Measurements from ENCODE around the gene OR2T35. TPM values are rescaled to one million over a fixed set of nuclear protein-coding genes. Genes with fewer than 3 reads are reported as not detected.

The OR2T35 gene
- total RNA-seq, 2 donors from 2014 or later = not detected

DNA sequence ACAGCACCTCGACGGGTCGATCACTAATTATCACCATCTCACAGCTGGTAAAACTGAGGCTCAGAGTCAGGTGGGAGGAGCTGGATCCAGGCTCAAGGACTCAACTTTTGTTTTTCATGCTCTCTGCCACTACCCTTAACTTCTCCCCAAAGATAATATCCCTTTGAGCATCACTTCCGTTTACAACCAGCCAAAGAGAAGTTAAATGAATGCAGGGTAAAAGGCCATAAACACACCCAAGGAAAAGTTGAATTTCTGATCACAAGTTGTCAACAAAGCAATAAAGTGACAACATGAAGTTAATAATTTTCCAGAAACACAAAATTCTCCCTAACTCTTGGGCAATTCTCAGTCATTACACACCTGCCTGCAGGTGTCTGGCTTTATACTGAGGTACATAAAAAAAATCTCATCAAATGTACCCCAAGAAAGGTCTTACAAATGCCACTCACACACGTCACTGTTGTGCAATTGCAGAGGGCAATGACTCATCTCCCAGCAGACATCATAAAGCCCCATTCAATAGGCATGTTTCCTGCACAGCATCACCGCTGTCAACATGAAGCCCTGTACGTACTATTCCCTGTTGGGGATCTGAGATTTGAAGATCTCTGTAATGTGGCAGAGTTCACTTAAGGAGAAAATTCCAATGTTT is 13.6 kb downstream of the OR2T35 start:
- TF ChIP-seq POLR2A (IDR thresholded peaks at IDR 0.05) (no peak), POLR2AphosphoS5 (IDR thresholded peaks at IDR 0.05) (no peak), CTCF (IDR thresholded peaks at IDR 0.05) (no peak)
- no peaks in the 10 kb centered on the region for H3K4me1 ChIP-seq (replicated peaks)
- intact Hi-C loops (cut with DNase I) = no loop called here

DNA sequence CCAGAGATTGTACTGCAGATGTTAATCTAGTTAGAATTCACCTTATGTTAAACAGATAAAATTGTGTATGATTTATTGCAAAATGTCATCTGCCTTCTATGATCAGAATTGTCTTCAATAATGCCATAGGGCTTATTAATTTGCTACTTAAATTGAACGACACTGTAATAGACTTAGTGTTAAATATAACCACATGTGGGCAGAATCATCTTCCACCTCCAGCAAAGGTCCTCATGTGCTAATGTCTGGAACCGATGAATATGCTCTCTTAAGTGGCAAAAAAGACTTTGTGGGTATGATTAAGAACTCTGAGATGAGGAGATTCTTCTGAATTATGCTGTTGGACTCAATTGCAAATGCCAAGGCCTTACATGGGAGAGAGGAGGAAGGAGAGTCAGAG is 14.5 kb downstream of the OR2T35 start:
- H3K4me1 ChIP-seq (replicated peaks) = no peaks in the 10 kb centered on the region
- intact Hi-C loops (cut with DNase I) = no loop called here
- no peaks in the 10 kb centered on the region for H3K36me3 ChIP-seq
- no peaks in the 10 kb centered on the region for H3K27me3 ChIP-seq (replicated peaks; ENCODE audit: insufficient read depth)
- H3K27ac ChIP-seq = no peak overlapping the region
- no peak for TF ChIP-seq CTCF (IDR thresholded peaks at IDR 0.05)
- no peak for TF ChIP-seq POLR2A (IDR thresholded peaks at IDR 0.05)
- no peak for TF ChIP-seq POLR2AphosphoS5 (IDR thresholded peaks at IDR 0.05)
- H3K4me3 ChIP-seq = no peak overlapping the region
- WGBS = 80% methylated on average over 2 of the region's 2 CpGs
- H3K9me3 ChIP-seq = no peaks in the 10 kb centered on the region
- DNase-seq (ENCODE audit: low spot score) = no peak

More for the DNA sequence above, 13.6 kb downstream of the OR2T35 start:
- Histone ChIP-seq H3K27ac (no peak overlapping the region), H3K27me3 (replicated peaks; ENCODE audit: insufficient read depth) (no peaks in the 10 kb centered on the region), H3K4me3 (no peak overlapping the region), H3K36me3 (no peaks in the 10 kb centered on the region), H3K9me3 (no peaks in the 10 kb centered on the region)
- no peak for DNase-seq (ENCODE audit: low spot score)
- WGBS = 78% methylated on average over 7 of the region's 7 CpGs

- Histone ChIP-seq H3K4me1 (replicated peaks) (no peaks in the 10 kb centered on the region), H3K9me3 (no peaks in the 10 kb centered on the region), H3K27me3 (replicated peaks; ENCODE audit: insufficient read depth) (no peaks in the 10 kb centered on the region), H3K4me3 (no peak overlapping the region), H3K27ac (no peak overlapping the region), H3K36me3 (no peaks in the 10 kb centered on the region)
- no peak for TF ChIP-seq POLR2A (IDR thresholded peaks at IDR 0.05)
- TF ChIP-seq CTCF (IDR thresholded peaks at IDR 0.05) = no peak
- no peak for TF ChIP-seq POLR2AphosphoS5 (IDR thresholded peaks at IDR 0.05)
- no peak for DNase-seq (ENCODE audit: low spot score)
- 75% methylated on average over 8 of the region's 9 CpGs for WGBS
- intact Hi-C loops (cut with DNase I) = loop anchor here (5.0 kb wide), 1 partner anchor 64 kb away; no protein-coding TSS in a partner anchor
These were observed 16.9 kb downstream of the OR2T35 start for GRCh38 chr1:248627971-248628844.

DNA sequence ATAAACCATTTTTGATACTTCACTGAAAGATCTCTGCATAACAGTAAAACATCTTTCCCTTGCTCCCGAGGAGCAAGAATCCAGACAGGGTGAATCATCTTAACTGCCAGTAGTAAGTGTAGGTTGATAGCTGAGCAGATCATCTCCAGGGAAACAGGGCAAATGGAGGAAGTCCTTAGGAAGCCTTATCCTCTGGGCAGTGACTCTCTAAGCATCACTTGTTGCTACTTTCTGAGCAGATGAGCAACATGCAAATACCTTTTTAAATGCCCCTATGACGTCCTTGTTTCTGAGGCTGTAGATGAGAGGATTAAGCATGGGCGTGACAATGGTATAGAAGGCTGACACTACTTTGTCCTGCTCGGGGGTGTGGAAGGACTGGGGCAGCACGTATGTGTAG is 19.1 kb downstream of the OR2T35 start:
- 89% methylated on average over 5 of the region's 5 CpGs for WGBS
- Histone ChIP-seq H3K27me3 (replicated peaks; ENCODE audit: insufficient read depth) (no peaks in the 10 kb centered on the region), H3K36me3 (no peaks in the 10 kb centered on the region), H3K4me3 (no peak overlapping the region), H3K4me1 (replicated peaks) (no peaks in the 10 kb centered on the region), H3K27ac (no peak overlapping the region), H3K9me3 (no peaks in the 10 kb centered on the region)
- intact Hi-C loops (cut with DNase I) = loop anchor here (5.0 kb wide), 1 partner anchor 66 kb away; no protein-coding TSS in a partner anchor
- TF ChIP-seq CTCF (IDR thresholded peaks at IDR 0.05) (no peak), POLR2A (IDR thresholded peaks at IDR 0.05) (no peak), POLR2AphosphoS5 (IDR thresholded peaks at IDR 0.05) (no peak)
- no peak for DNase-seq (ENCODE audit: low spot score)
